SJSA1 (cell line): Measurements from ENCODE around the gene CCDC81. TPM values are rescaled to one million over a fixed set of nuclear protein-coding genes. Genes with fewer than 3 reads are reported as not detected.

ENCODE experiments used
- DNase-seq, 2 experiments: peaks; one replicate each; pipeline ENCODE4 v3.0.0-alpha.2; 2015 to 2020; ENCODE audit warnings: low spot score in 2 of 2, low read depth in 1 of 2
- H3K27ac ChIP-seq: fragments of 250-450 bp; sonication (Bioruptor Pico); 2 replicates; pipeline ENCODE4 v1.5.1; 2020; ENCODE audit warnings: mild to moderate bottlenecking, moderate library complexity
- H3K27me3 ChIP-seq: fragments of 250-450 bp; sonication (Bioruptor Pico); replicated peaks from 2 replicates; pipeline ENCODE4 v1.5.1; 2020; ENCODE audit warnings: mild to moderate bottlenecking, moderate library complexity
- H3K36me3 ChIP-seq: fragments of 250-450 bp; sonication (Bioruptor Pico); 2 replicates; pipeline ENCODE4 v1.5.1; 2020; ENCODE audit warnings: mild to moderate bottlenecking
- H3K4me1 ChIP-seq: fragments of 250-450 bp; sonication (Bioruptor Pico); replicated peaks from 2 replicates; pipeline ENCODE4 v1.6.1; 2021; ENCODE audit warnings: mild to moderate bottlenecking
- H3K4me3 ChIP-seq: fragments of 250-450 bp; sonication (Bioruptor Pico); 2 replicates; pipeline ENCODE4 v1.5.1; 2020; ENCODE audit warnings: mild to moderate bottlenecking
- H3K9me3 ChIP-seq: fragments of 250-450 bp; sonication (Bioruptor Pico); replicated peaks from 2 replicates; pipeline ENCODE4 v1.5.1; 2020; ENCODE audit warnings: mild to moderate bottlenecking
- total RNA-seq: library from RNA; depleted of rRNA; stranded (reverse); fragments of >200 nt; shearing (Covaris generic); gene quantifications from 2 replicates; pipeline ENCODE4 v1.2.3, GENCODE V29; 2014

CCDC81 gene
- total RNA-seq, 1 experiment from 2014 or later = 18.2 TPM

GRCh38 chr11:86372041-86372440 is 2.6 kb upstream of the CCDC81 start:
- no peaks in the 10 kb centered on the region for H3K9me3 ChIP-seq
- no peaks in the 10 kb centered on the region for H3K27me3 ChIP-seq
- no peaks in the 10 kb centered on the region for H3K4me1 ChIP-seq
- no peak overlapping the region for H3K27ac ChIP-seq
- H3K4me3 ChIP-seq = no peak overlapping the region
- no peaks in the 10 kb centered on the region for H3K36me3 ChIP-seq
- DNase-seq = no peak

- Histone ChIP-seq H3K4me3 (no peak overlapping the region), H3K9me3 (no peaks in the 10 kb centered on the region), H3K36me3 (no peaks in the 10 kb centered on the region), H3K27ac (no peak overlapping the region), H3K27me3 (no peaks in the 10 kb centered on the region), H3K4me1 (no peaks in the 10 kb centered on the region)
- no peak for DNase-seq
These were observed 2.1 kb upstream of the CCDC81 start for GRCh38 chr11:86372586-86372985.

GRCh38 chr11:86374069-86374468 is 618 bp upstream of the CCDC81 start:
- DNase-seq = no peak
- Histone ChIP-seq H3K4me3 (no peak overlapping the region), H3K27me3 (no peaks in the 10 kb centered on the region), H3K4me1 (no peaks in the 10 kb centered on the region), H3K9me3 (no peaks in the 10 kb centered on the region), H3K36me3 (no peaks in the 10 kb centered on the region), H3K27ac (no peak overlapping the region)

- Histone ChIP-seq H3K4me3 (no peak overlapping the region), H3K4me1 (no peaks in the 10 kb centered on the region), H3K27ac (no peak overlapping the region), H3K27me3 (no peaks in the 10 kb centered on the region), H3K36me3 (no peaks in the 10 kb centered on the region), H3K9me3 (no peaks in the 10 kb centered on the region)
- no peak for DNase-seq
These were observed 3.3 kb downstream of the CCDC81 start for GRCh38 chr11:86377972-86378371.

- no peak for DNase-seq
- Histone ChIP-seq H3K27me3 (no peaks in the 10 kb centered on the region), H3K4me1 (no peaks in the 10 kb centered on the region), H3K27ac (no peak overlapping the region), H3K9me3 (no peaks in the 10 kb centered on the region), H3K36me3 (no peaks in the 10 kb centered on the region), H3K4me3 (no peak overlapping the region)
These were observed 5.8 kb downstream of the CCDC81 start for GRCh38 chr11:86380295-86381059.

GRCh38 chr11:86383041-86383955 is 8.6 kb downstream of the CCDC81 start:
- H3K27ac ChIP-seq = no peak overlapping the region
- no peaks in the 10 kb centered on the region for H3K4me1 ChIP-seq
- no peak overlapping the region for H3K4me3 ChIP-seq
- no peak for DNase-seq
- no peaks in the 10 kb centered on the region for H3K9me3 ChIP-seq
- H3K36me3 ChIP-seq = no peaks in the 10 kb centered on the region
- H3K27me3 ChIP-seq = no peaks in the 10 kb centered on the region

- Histone ChIP-seq H3K27me3 (no peaks in the 10 kb centered on the region), H3K27ac (no peak overlapping the region), H3K9me3 (no peaks in the 10 kb centered on the region), H3K4me3 (no peak overlapping the region), H3K4me1 (no peaks in the 10 kb centered on the region), H3K36me3 (no peaks in the 10 kb centered on the region)
- DNase-seq = no peak
These were observed 11.6 kb downstream of the CCDC81 start for GRCh38 chr11:86386283-86386682.

- no peak for DNase-seq
These were observed 12.1 kb downstream of the CCDC81 start for GRCh38 chr11:86386746-86387145.

GRCh38 chr11:86388198-86388597 is 13.5 kb downstream of the CCDC81 start:
- no peaks in the 10 kb centered on the region for H3K36me3 ChIP-seq
- no peaks in the 10 kb centered on the region for H3K4me1 ChIP-seq
- H3K27me3 ChIP-seq = no peaks in the 10 kb centered on the region
- H3K27ac ChIP-seq = no peak overlapping the region
- H3K4me3 ChIP-seq = no peak overlapping the region
- no peaks in the 10 kb centered on the region for H3K9me3 ChIP-seq
- no peak for DNase-seq

More at GRCh38 chr11:86386746-86387145, 12.1 kb downstream of the CCDC81 start:
- Histone ChIP-seq H3K4me3 (no peak overlapping the region), H3K9me3 (no peaks in the 10 kb centered on the region), H3K27me3 (no peaks in the 10 kb centered on the region), H3K27ac (no peak overlapping the region), H3K4me1 (no peaks in the 10 kb centered on the region), H3K36me3 (no peaks in the 10 kb centered on the region)

GRCh38 chr11:86390487-86390886 is 15.8 kb downstream of the CCDC81 start:
- Histone ChIP-seq H3K9me3 (no peaks in the 10 kb centered on the region), H3K4me1 (peaks cover 10% of the 10 kb centered on the region), H3K4me3 (no peak overlapping the region), H3K27ac (no peak overlapping the region), H3K36me3 (no peaks in the 10 kb centered on the region), H3K27me3 (no peaks in the 10 kb centered on the region)
- DNase-seq = no peak

GRCh38 chr11:86395061-86395551 is 20.4 kb downstream of the CCDC81 start:
- H3K36me3 ChIP-seq = no peaks in the 10 kb centered on the region
- no peaks in the 10 kb centered on the region for H3K9me3 ChIP-seq
- H3K27ac ChIP-seq = peak overlapping the region; percentile 57
- peaks cover 29% of the 10 kb centered on the region for H3K4me1 ChIP-seq
- no peak overlapping the region for H3K4me3 ChIP-seq
- no peaks in the 10 kb centered on the region for H3K27me3 ChIP-seq
- DNase-seq = peak; percentile 36 to 44

GRCh38 chr11:86396396-86396795 is 21.7 kb downstream of the CCDC81 start:
- H3K36me3 ChIP-seq = no peaks in the 10 kb centered on the region
- no peaks in the 10 kb centered on the region for H3K9me3 ChIP-seq
- no peaks in the 10 kb centered on the region for H3K27me3 ChIP-seq
- DNase-seq = peak in 1 of 2 experiments; percentile 19
- H3K27ac ChIP-seq = peak overlapping the region; percentile 57
- H3K4me1 ChIP-seq = peaks cover 29% of the 10 kb centered on the region
- no peak overlapping the region for H3K4me3 ChIP-seq

- DNase-seq = no peak
- Histone ChIP-seq H3K27ac (no peak overlapping the region), H3K4me1 (peaks cover 29% of the 10 kb centered on the region), H3K4me3 (no peak overlapping the region), H3K36me3 (no peaks in the 10 kb centered on the region), H3K27me3 (no peaks in the 10 kb centered on the region), H3K9me3 (no peaks in the 10 kb centered on the region)
These were observed 22.7 kb downstream of the CCDC81 start for GRCh38 chr11:86397351-86397750.

GRCh38 chr11:86398106-86398505 is 23.4 kb downstream of the CCDC81 start:
- no peaks in the 10 kb centered on the region for H3K9me3 ChIP-seq
- H3K4me1 ChIP-seq = peaks cover 29% of the 10 kb centered on the region
- H3K27ac ChIP-seq = no peak overlapping the region
- H3K4me3 ChIP-seq = no peak overlapping the region
- no peaks in the 10 kb centered on the region for H3K36me3 ChIP-seq
- H3K27me3 ChIP-seq = no peaks in the 10 kb centered on the region
- DNase-seq = no peak
